Sigmoid colon (tissue), 7 donors: Measurements from ENCODE around the gene DNAJC18. TPM values are rescaled to one million over a fixed set of nuclear protein-coding genes. Genes with fewer than 3 reads are reported as not detected.
"Not testable (repeated sequence)": the region's sequence is repeated elsewhere in the genome, so short reads cannot be mapped to it uniquely, and the experiment has no call there.

Experiments used
- DNase-seq: peaks from one replicate; pipeline ENCODE4 v3.0.0-alpha.2; 2019
- H3K27ac ChIP-seq, 4 donors: fragments of 200-600 bp; sonication (generic); one replicate each; pipeline ENCODE4 v1.5.1; 2016 to 2019; ENCODE audit warnings: mild to moderate bottlenecking in 1 of 4
- H3K27me3 ChIP-seq, 3 donors: fragments of 200-600 bp; sonication (generic); one replicate each; pipeline ENCODE4 v1.5.1; 2019; ENCODE audit warnings: mild to moderate bottlenecking in 1 of 3
- H3K36me3 ChIP-seq, 4 donors: fragments of 200-600 bp; sonication (generic); one replicate each; pipeline ENCODE4 v1.5.1; 2016 to 2019
- H3K4me1 ChIP-seq, 4 donors: fragments of 200-600 bp; sonication (generic); one replicate each; pipeline ENCODE4 v1.5.1; 2017 to 2019
- H3K4me3 ChIP-seq, 4 donors: fragments of 200-600 bp; sonication (generic); one replicate each; pipeline ENCODE4 v1.5.1; 2017 to 2019; ENCODE audit warnings: mild to moderate bottlenecking in 2 of 4, moderate library complexity in 1 of 4
- H3K9me3 ChIP-seq, 4 donors: fragments of 200-600 bp in 3 of 4; sonication (generic) in 3 of 4; one replicate each; pipeline versions ENCODE4 v1.5.1 to v1.6.1; 2013 to 2019
- CTCF ChIP-seq, 4 experiments: fragments of 450-650 bp in 3 of 4; fragments of 200-600 bp in 1 of 4; IDR thresholded peaks; one replicate each; pipeline ENCODE4 v1.5.1; 2016 to 2019; ENCODE audit warnings: antibody characterized with exemption in 4 of 4, mild to moderate bottlenecking in 3 of 4, moderate library complexity in 2 of 4
- EP300 ChIP-seq, 4 donors: sonication (generic); formaldehyde crosslinking; IDR thresholded peaks; one replicate each; pipeline ENCODE4 v1.6.1; 2017; ENCODE audit warnings: antibody characterized with exemption in 4 of 4
- POLR2A ChIP-seq, 2 donors: fragments of 450-650 bp; IDR thresholded peaks; one replicate each; pipeline ENCODE4 v1.6.1; 2016; ENCODE audit warnings: antibody characterized with exemption in 2 of 2, mild to moderate bottlenecking in 2 of 2, moderate library complexity in 2 of 2
- POLR2AphosphoS5 ChIP-seq, 4 donors: sonication (generic); formaldehyde crosslinking; IDR thresholded peaks; one replicate each; pipeline ENCODE4 v1.6.1; 2017; ENCODE audit warnings: antibody characterized with exemption in 4 of 4
- WGBS, 2 donors: extraction: QIAGEN DNeasy Blood & Tissue Kit; methylation state at CpG; one replicate each; pipeline ENCODE4 v1.1.7; 2013; 5-methylcytosine and 5-hydroxymethylcytosine counted together
- intact Hi-C: fragments of 100-400 bp; cut with DNase I; formaldehyde crosslinking; loops from one replicate; pipeline ENCODE4 v1.15.1; 2023
- polyA plus RNA-seq, 3 donors: library from polyadenylated mRNA; stranded (reverse); fragments of 200-250 nt; gene quantifications; one replicate each; pipeline ENCODE4 v1.2.3, GENCODE V29; 2013
- total RNA-seq, 4 donors: library from RNA; depleted of rRNA; stranded (reverse); fragments of >200 nt; gene quantifications; one replicate each; pipeline ENCODE4 v1.1.0, GENCODE V29; 2016
- donor health status: healthy with polysubstance abuse.
- donor health status: Bipolar disorder and iron deficiency.
- donor health status: healthy.

The DNAJC18 gene
- total RNA-seq = 10 to 100 TPM in 2 of 4 donors, 1 to 10 TPM in 2; 6.8 to 12.5 (median 10.0) TPM
- 1 to 10 TPM; 1.2 to 2.8 (median 1.8) TPM for polyA plus RNA-seq

- DNase-seq = peak; percentile 97
- peaks cover 0 to 23% (median 0%) of the 10 kb centered on the region in 4 donors for H3K36me3 ChIP-seq
- no peaks in the 10 kb centered on the region for H3K27me3 ChIP-seq
- peak within 1 kb of the TSS; percentile 81 to 95 (median 93) for H3K27ac ChIP-seq
- TF ChIP-seq EP300 (IDR thresholded peaks at IDR 0.05) (peak in 1 of 4 donors; percentile 7), POLR2AphosphoS5 (IDR thresholded peaks at IDR 0.05) (peak in 3 of 4 donors; percentile 53 to 87 (median 67)), POLR2A (IDR thresholded peaks at IDR 0.05) (no peak), CTCF (IDR thresholded peaks at IDR 0.05) (no peak)
- WGBS, 2 donors = 3 to 5% methylated on average over 49 of the region's 49 CpGs
- H3K9me3 ChIP-seq = no peaks in the 10 kb centered on the region
- H3K4me3 ChIP-seq = peak within 1 kb of the TSS; percentile 61 to 91 (median 82)
- H3K4me1 ChIP-seq = peaks cover 0 to 14% (median 12%) of the 10 kb centered on the region in 4 donors
- intact Hi-C loops = loop anchor here (5.0 kb wide), 1 partner anchor 78 kb away; no protein-coding TSS in a partner anchor
Observed at GRCh38 chr5:139439013-139439903, at the start of gene DNAJC18. TSS of gene DNAJC18 (minus strand) at chr5:139439525. CDS start at chr5:139439445, 80 bp downstream.

GRCh38 chr5:139488260-139488659, 48.9 kb upstream of the DNAJC18 start:
- H3K27ac ChIP-seq = peak overlapping the region in 3 of 4 donors; percentile 21 to 49 (median 41)
- H3K4me3 ChIP-seq = no peak overlapping the region
- no peaks in the 10 kb centered on the region for H3K36me3 ChIP-seq
- TF ChIP-seq CTCF (IDR thresholded peaks at IDR 0.05) (no peak), EP300 (IDR thresholded peaks at IDR 0.05) (no peak), POLR2AphosphoS5 (IDR thresholded peaks at IDR 0.05) (no peak), POLR2A (IDR thresholded peaks at IDR 0.05) (no peak)
- H3K9me3 ChIP-seq = no peaks in the 10 kb centered on the region
- peak; percentile 77 for DNase-seq
- 66 to 85% methylated on average over 3 of the region's 3 CpGs for WGBS, 2 donors
- peaks cover 0 to 6% (median 2%) of the 10 kb centered on the region in 4 donors for H3K4me1 ChIP-seq
- H3K27me3 ChIP-seq = no peaks in the 10 kb centered on the region
- intact Hi-C loops = no loop called here

- Histone ChIP-seq H3K27ac (no peak overlapping the region), H3K36me3 (no peaks in the 10 kb centered on the region), H3K9me3 (no peaks in the 10 kb centered on the region), H3K4me1 (peaks cover 0 to 18% (median 12%) of the 10 kb centered on the region in 4 donors), H3K27me3 (no peaks in the 10 kb centered on the region), H3K4me3 (no peak overlapping the region)
- DNase-seq = no peak
- intact Hi-C loops = no loop called here
- TF ChIP-seq CTCF (IDR thresholded peaks at IDR 0.05) (no peak), POLR2AphosphoS5 (IDR thresholded peaks at IDR 0.05) (no peak), EP300 (IDR thresholded peaks at IDR 0.05) (no peak), POLR2A (IDR thresholded peaks at IDR 0.05) (no peak)
- 90 to 92% methylated on average over 7 of the region's 7 CpGs for WGBS, 2 donors
Observed at GRCh38 chr5:139486201-139486600, 46.9 kb upstream of the DNAJC18 start.

- DNase-seq, H3K27me3 ChIP-seq, intact Hi-C loops, H3K9me3 ChIP-seq: not testable (repeated sequence)
- H3K36me3 ChIP-seq = peaks cover 0 to 12% (median 0%) of the 10 kb centered on the region in 4 donors
- peak overlapping the region in 3 of 4 donors; percentile 31 to 45 (median 45) for H3K4me3 ChIP-seq
- peak overlapping the region; percentile 78 to 90 (median 82) for H3K27ac ChIP-seq
- H3K4me1 ChIP-seq = peaks cover 0 to 29% (median 13%) of the 10 kb centered on the region in 4 donors
- 51 to 59% methylated on average over 6 of the region's 6 CpGs for WGBS, 2 donors
Observed at GRCh38 chr5:139482890-139483208, 43.5 kb upstream of the DNAJC18 start.
